ENCODE data around the gene MICU1. TPM values are rescaled to one million over a fixed set of nuclear protein-coding genes. Genes with fewer than 3 reads are reported as not detected.

Gene MICU1
- total RNA-seq, 1 donor from 2014 or later = 28.7 TPM

GRCh38 chr10:72336259-72337038 lies 289.4 kb downstream of the MICU1 start:
- Mint-ChIP-seq H3K4me1 (ENCODE audit: low read depth, unreplicated experiment) (peaks cover 27% of the 10 kb centered on the region), H3K9me3 (ENCODE audit: unreplicated experiment) (no peaks in the 10 kb centered on the region), H3K4me3 (ENCODE audit: unreplicated experiment) (no peak overlapping the region), H3K36me3 (ENCODE audit: low read depth, unreplicated experiment) (peaks cover 5% of the 10 kb centered on the region), H3K27me3 (ENCODE audit: low read depth, unreplicated experiment) (no peaks in the 10 kb centered on the region), H3K27ac (ENCODE audit: unreplicated experiment) (no peak overlapping the region)
- H4K20me1 ChIP-seq (ENCODE audit: insufficient read depth, low read length) = peaks cover 19% of the 10 kb centered on the region
- H3K27ac ChIP-seq (ENCODE audit: low read depth, low read length) = no peak overlapping the region
- no peak overlapping the region for H3K4me3 ChIP-seq (ENCODE audit: insufficient read depth, low read depth, low read length)
- peaks cover 49% of the 10 kb centered on the region for H3K4me1 ChIP-seq (ENCODE audit: insufficient read depth, low read length)
- no peak overlapping the region for H3K9ac ChIP-seq (ENCODE audit: low read length)
- peaks cover 22% of the 10 kb centered on the region for H3K36me3 ChIP-seq (ENCODE audit: insufficient read depth, low read length)
- H3K27me3 ChIP-seq (ENCODE audit: insufficient read depth, low read length) = no peaks in the 10 kb centered on the region
- no peak for DNase-seq (ENCODE audit: low read depth)
- TF ChIP-seq EZH2 (IDR thresholded peaks at IDR 0.05; ENCODE audit: insufficient read depth, low read length) (no peak), CTCF (IDR thresholded peaks at IDR 0.05; ENCODE audit: insufficient read depth, low read depth, low read length) (no peak)
- no peaks in the 10 kb centered on the region for H3K9me3 ChIP-seq (ENCODE audit: insufficient read depth, low read depth, low read length)
- no peaks in the 10 kb centered on the region for H3K79me2 ChIP-seq (ENCODE audit: insufficient read depth, low read length)
- no peak overlapping the region for H2AFZ ChIP-seq (ENCODE audit: low read depth, low read length)
- FAIRE-seq = no peak
- no peak overlapping the region for H3K4me2 ChIP-seq (ENCODE audit: low read length)

GRCh38 chr10:72335394-72336258 lies 290.3 kb downstream of the MICU1 start:
- H3K4me1 ChIP-seq (ENCODE audit: insufficient read depth, low read length) = peaks cover 55% of the 10 kb centered on the region
- peak overlapping the region; percentile 24 for H3K4me2 ChIP-seq (ENCODE audit: low read length)

More at GRCh38 chr10:72335394-72336258, 290.3 kb downstream of the MICU1 start:
- TF ChIP-seq CTCF (IDR thresholded peaks at IDR 0.05; ENCODE audit: insufficient read depth, low read depth, low read length) = no peak
- TF ChIP-seq EZH2 (IDR thresholded peaks at IDR 0.05; ENCODE audit: insufficient read depth, low read length) = no peak
- Histone ChIP-seq H3K36me3 (ENCODE audit: insufficient read depth, low read length) (peaks cover 22% of the 10 kb centered on the region), H3K4me3 (ENCODE audit: insufficient read depth, low read depth, low read length) (no peak overlapping the region), H4K20me1 (ENCODE audit: insufficient read depth, low read length) (peaks cover 11% of the 10 kb centered on the region), H3K9me3 (ENCODE audit: insufficient read depth, low read depth, low read length) (no peaks in the 10 kb centered on the region), H3K79me2 (ENCODE audit: insufficient read depth, low read length) (no peaks in the 10 kb centered on the region), H3K27me3 (ENCODE audit: insufficient read depth, low read length) (no peaks in the 10 kb centered on the region), H3K9ac (ENCODE audit: low read length) (peak overlapping the region; percentile 41), H3K27ac (ENCODE audit: low read depth, low read length) (peak overlapping the region; percentile 12), H2AFZ (ENCODE audit: low read depth, low read length) (no peak overlapping the region)
- FAIRE-seq (no peak), DNase-seq (ENCODE audit: low read depth) (no peak)
- Mint-ChIP-seq H3K27me3 (ENCODE audit: low read depth, unreplicated experiment) (no peaks in the 10 kb centered on the region), H3K4me1 (ENCODE audit: low read depth, unreplicated experiment) (peaks cover 31% of the 10 kb centered on the region), H3K4me3 (ENCODE audit: unreplicated experiment) (no peak overlapping the region), H3K36me3 (ENCODE audit: low read depth, unreplicated experiment) (peaks cover 5% of the 10 kb centered on the region), H3K27ac (ENCODE audit: unreplicated experiment) (peak overlapping the region; percentile 58), H3K9me3 (ENCODE audit: unreplicated experiment) (no peaks in the 10 kb centered on the region)

Data from astrocyte (in vitro differentiated cells and primary cell).